ENCODE measurements around the gene LARP4B.
"Not testable (repeated sequence)": the region's sequence is repeated elsewhere in the genome, so short reads cannot be mapped to it uniquely, and the experiment has no call there.

The LARP4B gene

DNA sequence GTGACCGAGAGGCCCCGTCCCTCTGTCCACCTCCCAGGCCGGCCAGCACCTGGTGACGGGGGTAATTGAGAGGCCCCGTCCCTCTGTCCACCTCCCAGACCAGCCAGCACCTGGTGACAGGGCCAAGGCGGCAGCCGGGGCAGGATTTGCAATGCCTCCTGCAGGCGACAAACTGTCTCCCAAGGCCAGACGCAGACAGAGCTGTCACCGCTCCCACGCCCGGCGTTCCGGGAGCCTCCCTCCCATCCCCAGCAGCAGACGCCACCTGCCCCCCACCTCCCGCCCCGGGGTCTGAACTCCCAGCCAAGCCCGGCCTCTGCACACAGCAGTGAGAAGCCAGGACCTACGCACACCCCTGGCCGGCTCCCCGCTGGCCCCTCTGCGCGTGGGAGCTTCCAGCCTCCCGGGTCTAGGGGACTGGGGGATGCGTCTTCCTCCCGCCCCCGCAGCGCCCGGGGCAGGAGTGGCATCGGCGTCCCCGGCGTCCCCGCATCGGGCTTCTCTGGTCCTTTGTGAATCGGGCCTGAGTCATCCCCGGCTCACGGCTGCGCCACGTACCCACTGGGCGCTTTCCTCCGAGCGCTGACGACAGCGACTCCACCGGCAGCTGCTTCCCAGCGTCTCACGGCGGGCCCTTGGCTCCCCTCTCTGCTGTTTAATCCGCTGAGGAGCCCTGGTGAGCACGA, 147.0 kb downstream of the LARP4B start:
- DNase-seq: peak; percentile 64

DNA sequence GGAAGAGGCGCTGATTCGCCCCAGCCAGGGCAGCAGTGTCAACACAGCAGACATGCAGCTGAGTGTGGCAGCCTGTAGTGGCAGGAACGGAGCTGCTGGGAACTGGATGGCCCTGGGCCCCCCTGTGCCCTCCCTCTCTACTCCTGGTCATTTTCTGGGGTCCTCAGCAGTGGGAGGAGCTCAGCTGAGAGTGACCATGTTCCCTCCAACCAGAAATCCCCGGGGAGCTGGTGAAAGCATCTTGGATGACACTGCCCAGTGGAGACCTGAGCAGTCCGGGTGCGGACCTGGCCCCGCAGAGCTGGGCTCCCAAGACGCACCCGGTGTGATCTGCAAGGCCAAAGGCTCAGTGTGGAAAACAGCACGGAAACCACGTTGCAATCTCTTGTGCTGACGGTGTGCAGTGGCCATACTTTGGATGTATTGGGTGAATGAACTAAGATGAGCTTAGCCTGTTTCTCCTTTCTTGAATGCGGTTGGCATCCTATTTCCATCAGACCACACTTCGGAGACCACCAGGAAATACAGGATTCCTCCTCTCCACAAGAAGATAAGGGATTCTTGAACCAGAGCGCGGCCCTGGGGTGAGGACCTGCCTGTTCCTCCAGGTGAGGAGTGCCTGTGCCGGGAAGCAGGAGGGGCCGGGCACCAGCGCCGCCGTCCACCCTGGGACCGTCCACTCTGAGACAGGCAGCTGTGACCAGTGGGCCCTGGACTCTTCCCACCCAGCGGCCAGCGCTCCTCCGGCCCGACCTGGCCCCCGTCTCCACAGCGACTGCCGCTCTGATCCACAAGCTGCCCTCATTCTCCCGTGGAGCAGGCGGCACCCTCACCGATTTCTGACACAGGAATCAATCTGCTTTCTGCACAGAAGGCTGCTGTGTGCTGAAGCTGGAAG, 148.5 kb downstream of the LARP4B start:
- DNase-seq: no peak

DNA sequence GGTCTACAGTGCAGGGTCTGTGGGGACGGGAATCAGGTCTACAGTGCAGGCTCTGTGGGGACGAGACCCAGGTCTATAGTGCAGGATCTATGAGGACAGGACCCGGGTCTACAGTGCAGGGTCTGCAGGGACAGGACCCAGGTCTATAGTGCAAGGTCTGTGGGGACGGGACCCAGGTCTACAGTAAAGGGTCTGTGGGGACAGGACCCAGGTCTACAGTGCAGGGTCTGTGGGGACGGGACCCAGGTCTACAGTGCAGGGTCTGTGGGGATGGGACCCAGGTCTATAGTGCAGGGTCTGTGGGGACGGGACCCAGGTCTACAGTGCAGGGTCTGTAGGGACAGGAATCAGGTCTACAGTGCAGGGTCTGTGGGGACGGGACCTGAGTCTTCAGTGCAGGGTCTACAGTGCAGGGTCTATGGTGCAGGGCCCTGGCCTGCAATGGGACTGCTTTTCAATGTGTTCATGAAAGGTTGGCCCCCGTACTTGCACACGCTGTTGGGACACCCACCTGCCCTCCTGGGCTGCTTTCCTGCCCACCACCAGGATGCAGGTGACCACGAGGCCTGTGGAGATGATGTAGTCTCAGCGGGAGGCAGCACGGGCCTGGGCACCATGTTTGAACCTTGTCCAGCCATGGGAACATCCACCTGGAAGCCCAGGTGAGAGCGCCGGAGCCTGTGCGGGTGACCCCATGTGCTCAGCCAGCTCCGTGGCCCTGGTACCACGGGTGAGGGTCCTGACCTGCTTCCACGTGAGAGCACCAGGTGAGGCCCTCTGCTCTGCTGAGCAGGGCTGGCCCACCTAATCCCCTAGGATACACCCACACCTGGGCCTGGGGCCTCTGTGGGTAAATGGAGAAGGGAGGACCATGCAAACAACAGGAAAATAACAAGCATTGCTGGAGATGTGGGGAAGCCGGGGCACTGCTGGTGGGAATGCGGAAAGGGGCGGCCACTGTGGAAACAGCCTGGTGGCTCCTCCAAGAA, 150.7 kb downstream of the LARP4B start:
- DNase-seq: no peak

DNA sequence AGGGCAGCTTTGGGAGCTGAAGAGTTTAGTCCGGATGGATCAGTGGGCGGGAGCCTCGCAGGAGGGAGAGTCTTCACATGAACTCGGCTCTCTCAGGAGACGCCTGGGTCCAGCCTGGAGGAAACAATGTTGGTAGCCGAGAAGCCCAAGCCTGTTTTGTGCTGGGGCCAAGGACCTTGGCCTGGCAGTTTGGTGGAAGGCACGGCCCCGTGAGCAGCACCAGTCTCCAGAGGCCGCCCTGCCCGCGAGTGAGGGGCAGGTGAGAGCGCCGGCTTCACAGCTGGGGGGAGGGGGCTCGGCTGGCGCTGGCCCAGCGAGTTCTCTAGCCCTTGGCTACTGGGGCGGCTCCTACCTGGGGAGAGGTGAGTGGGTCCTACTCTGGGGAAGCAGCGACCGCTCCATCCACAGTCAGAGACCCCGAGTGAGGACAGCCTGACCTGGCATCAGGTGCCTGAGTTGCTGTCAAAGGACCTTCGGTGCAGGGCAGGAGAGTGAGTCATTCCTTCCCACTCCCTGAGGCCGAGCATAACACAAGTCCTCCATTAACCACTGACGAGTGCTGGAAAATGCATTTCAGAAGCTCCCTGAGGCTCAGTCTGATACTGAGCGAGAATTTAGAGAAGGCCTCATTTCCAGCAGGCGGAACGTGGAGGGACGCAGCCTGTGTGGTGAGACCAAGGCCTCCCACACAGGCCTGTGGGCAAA, 152.7 kb downstream of the LARP4B start:
- no peak for DNase-seq

DNA sequence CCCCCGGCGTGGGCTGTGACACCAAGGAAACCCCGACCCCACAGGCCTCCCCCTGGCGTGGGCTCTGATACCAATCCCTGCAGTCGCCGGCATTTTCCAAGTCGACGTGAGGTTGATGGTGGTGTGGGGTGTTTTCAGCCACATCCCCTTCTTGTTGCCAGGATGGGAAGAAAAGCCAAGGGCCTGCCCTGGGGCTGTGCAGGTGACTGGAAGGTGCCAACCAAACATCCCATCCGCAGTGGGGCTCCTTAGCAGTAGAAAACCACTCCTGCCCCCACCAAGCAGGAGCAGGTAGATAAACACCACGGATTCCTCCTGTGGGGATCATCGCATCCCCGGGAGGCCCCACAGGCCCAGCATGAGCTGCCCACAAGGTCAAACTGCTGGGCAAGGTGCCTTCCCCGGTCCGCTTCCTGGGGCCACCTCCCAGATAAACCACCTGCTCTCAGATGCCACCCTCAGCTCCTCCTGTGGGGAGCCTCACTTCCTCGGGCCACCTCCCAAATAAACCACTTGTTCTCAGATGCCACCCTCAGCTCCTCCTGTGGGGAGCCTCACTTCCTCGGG, 153.5 kb downstream of the LARP4B start:
- DNase-seq: no peak

DNA sequence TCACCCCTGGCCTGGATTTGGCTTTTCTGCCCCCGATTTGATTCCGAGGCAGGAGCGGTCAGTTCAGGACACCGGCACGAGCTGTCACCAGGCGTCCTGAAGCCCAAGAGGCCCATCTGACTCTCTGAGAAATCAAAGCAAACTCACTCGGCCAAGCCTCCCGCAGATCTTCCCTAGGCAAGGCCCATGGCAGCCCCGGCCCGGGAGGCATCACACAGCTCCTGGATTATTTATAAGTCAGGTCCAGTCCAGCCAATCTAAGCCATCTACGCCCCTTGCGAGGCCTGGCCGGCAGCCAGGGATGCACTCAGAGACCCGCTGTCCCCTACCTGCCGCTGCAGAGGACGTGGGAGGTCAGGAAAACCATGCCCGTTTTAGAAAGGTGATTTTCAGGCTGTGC, 154.7 kb downstream of the LARP4B start:
- DNase-seq: no peak

DNA sequence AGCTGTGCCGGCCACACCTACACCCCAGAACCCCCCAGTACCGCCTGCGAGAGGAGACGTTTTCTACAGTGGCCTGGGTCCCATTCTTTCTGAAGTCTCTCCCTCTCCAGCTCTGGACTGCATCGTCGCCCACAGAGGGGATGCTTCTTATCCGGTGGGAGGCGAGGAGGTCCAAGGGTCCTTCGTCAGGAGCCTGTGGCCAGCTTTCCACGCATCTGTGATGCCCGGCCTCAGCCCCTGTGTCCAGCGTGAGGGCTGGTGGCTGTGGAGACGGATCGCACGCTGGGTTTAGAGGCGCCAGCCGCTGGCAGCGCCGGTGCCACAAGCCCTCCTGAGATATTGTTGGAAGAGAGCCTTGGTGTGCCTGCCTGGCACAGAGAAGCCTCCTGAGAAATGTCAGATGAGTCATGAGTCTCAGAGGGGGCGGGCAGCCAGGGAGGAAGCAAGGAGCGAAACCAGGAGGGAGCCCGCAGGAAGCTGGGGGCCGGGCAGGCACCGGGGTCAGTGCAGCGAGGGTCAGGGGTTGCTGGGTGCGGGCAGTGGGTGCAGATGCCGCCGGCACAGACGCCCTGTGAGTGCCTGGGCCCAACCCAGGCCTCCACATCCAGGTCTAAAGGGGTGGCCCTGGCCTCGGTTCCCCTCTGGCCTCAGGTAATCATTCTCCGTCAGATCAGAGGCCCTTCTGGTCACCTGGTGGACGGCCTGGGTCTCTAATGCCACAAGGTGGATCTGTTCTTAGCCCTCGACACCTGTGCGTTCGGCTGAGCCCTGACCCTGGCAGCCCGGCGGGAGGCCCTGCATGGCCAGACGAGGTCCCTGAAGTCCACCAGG, 156.0 kb downstream of the LARP4B start:
- no peak for DNase-seq

DNA sequence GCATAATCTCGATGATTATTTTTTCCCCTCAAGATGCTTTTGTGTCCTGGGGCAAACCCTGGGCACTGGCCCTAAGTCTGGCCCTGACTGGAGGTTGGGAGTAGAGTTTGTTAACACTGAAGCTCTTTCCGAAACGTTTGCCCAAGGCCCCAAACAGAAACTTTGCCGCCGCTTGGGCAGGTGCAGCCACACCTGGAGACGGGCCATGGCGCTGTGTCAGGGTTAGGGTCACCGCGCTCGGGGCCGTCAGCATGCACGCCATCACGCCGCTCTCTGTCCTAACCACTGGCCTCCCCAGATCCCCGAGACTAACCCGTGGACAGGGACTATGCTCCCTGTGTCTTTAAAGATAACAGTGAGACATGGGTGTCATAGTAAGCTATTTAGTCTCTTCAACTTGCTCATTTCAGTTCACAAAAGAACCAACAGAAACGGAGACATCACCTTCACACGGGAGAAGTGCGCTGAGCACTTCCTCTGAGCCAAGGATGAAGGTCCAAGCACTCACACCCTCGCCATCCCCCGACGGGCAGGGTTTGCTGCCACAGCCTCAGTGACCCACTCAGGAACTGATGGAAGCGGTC, 156.8 kb downstream of the LARP4B start:
- DNase-seq: no peak

DNA sequence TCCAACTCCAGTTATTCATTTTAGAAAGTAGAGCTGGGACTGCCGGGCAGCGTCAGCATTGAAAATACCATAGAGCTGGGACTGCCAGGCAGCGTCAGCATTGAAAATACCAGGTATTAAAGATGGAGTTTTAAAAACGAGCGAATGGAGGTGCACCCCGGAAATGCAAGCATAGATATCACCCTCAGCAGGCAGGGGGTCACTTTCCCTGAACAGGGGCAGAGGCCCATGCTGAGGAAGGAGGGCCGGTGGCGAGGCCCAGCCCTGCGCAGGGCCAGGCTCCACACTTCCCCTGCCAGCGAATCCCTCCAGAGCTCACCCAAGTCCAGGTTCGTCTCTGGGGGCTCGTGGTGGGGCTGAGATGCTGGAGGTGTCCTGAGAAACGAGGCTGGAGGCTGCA, 157.3 kb downstream of the LARP4B start:
- no peak for DNase-seq

DNA sequence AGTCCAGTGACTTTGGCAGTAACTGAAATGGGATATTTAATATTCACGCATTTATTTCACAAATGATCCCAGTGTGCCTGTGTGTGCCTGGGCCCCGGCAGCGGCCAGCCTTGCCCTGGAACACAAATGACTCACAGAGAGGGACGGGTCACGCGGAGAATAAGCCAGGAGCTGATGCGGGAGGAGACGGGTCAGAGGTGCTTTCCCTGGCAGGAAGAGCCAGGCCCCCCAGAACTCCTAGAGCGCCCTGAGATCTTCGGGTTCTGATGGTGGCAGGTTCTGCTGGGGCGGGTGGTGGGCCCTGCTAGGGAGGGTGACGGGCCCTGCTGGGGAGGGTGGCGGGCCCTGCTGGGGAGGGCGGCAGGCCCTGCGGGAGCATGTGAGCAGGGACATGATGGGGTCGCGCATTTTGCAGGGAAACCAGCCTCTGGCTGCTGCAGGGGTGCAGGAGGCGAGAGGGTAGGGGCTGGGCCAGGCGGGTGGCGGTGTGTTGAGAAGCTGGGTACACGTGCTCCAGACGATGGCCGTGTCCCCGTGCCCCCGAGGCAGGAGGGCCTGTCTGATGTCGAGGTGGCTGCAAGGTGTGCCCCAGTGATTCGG, 157.8 kb downstream of the LARP4B start:
- no peak for DNase-seq

DNA sequence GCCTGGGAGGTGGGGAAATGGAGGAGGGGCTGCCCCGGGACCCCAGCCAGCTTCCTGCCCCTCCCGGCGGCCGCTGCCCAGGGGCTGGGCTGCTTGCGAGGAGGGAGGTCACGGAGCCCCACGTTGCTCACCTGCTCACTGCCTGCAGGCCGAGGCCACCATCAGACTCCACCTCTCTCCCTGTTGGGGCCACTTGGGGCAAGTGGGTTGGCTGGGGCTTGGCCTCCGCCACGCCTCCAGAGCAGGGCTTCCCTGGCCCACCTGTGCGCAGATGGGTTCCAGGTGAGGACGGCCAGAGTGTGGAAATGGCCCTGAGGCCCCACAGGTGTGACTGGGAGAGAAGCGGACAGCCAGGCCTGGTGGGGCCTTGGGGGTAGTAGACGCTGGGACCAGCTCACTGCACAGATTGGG, 159.3 kb downstream of the LARP4B start:
- DNase-seq: no peak

DNA sequence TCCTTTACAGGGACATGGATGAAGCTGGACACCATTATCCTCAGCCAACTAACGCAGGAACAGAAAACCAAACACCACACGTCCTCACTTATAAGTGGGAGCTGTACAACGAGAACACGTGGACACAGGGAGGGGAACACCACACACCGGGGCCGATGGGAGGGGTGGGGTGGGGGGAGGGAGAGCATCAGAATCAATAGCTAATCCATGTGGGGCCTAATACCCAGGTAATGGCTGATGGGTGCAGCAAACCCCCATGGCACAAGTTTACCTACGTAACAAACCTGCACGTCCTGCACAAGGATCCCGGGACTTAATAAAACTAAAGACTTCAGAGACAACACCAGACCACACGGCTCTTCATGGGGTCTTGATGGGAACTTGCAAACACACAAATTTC, 159.9 kb downstream of the LARP4B start:
- no peak for DNase-seq

DNA sequence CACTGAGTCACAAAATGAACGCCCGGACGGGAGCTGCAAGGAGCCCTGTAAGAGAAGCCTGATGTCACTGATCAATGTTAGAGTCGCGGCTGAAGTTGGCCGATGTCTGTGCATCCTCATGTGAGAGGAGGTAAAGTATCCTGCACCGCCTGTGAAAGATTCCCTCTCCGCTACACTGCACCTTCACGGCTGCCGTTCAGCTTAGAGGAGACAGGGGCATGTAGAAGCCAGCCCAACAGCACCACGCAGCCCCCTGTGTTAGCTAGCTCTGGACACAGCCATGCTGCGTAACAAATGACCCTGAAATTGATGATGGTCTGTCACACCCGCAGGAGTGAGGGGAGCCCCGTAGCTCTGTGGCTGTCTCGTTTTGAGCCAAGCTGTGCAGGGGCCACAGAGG, 160.5 kb downstream of the LARP4B start:
- DNase-seq: no peak

DNA sequence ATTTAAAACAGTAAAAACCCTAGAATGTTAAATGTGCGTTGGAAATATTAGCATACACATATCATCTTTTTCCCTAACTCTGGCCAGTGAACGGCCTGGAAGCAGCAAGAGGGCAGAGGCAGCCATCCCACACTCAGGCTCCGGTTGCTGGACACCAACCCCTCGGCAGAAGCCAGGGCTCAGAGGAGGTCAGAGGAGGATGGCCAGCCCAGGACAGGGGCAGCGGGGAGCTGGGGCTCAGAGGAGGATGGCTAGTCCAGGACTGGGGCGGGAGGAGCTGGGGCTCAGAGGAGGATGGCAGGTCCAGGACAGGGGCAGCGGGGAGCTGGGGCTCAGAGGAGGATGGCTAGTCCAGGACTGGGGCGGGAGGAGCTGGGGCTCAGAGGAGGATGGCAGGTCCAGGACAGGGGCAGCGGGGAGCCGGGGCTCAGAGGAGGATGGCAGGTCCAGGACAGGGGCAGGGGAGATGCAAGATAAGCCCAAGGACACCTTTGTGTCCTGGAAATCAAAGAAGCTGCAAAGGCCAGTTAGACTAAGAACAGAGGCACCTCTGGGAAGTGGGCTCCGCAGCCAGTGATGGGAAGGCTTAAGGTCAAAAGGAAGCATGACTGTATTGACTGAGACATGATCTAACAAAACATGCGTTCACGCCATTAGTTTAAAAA, 161.3 kb downstream of the LARP4B start:
- DNase-seq: not testable (repeated sequence)

DNA sequence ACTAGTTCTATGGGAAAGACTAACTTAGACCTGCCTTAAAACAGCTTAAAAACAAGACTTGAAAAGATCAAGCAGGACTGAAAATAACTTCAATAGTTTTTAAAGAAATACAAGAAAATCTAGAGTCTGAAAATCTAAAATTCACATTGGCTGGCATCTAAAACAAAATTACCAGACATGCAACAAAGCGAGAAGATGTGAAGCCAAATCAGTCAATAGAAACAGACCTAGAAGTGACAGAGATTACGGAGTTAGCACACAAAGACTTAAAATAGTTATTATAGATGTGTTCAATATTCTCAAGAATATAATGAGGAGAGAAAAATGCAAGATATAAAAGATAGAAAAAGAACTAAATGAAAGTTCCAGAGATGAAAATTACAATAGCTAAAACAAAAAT, 163.7 kb downstream of the LARP4B start:
- DNase-seq: no peak

DNA sequence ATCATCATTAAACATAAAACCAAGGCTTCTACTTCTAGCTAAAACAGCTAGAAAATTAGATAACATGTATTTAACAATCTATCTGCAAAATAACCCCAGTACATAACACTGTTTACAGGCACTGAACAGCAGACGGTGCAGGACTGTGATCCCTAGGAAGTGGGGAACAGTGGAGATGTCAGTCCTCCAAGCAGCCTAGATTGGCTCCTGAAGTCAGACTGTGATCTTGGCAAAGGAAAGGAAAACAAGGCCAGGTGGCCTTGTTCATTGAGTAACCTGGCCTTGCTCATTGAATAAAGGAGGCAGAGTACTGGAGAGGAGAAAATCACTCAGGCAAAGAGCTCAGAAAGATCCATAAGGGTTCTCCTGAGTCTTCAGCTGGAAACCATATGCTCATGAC, 164.3 kb downstream of the LARP4B start:
- DNase-seq: no peak

DNA sequence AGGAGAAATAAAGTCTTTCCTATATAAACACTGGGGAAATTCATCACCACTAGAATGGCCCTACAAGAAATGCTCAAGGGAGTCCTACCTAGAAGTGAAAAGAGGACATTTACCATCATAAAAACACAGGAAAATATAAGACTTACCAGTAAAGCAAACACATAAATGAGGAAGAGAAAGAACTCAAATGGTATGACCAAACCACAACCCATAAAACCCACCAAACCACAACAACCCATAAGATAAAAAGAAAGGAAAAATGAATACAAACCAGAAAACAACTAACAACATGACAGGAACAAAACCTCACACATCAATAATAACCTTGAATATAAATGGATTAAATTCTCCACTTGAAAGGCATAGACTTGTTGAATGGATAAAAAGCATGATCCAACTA, 170.1 kb downstream of the LARP4B start:
- DNase-seq: no peak

DNA sequence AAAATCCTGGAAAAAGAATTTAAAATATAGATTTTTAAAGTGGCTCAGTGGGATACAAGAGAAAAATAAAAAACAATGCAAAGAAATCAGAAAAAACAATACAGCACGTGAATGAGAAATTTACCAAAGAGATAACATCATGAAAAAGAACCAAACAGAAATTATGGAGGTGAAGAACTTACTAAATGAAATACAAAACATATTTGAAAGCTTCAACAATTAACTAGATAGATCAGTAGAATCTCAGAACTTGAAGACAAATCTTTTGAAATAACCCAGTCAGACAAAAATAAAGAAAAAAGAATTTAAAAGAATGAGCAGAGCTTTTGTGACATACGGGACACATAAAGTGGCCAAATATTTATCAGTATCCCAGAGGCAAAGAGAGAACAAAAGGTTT, 170.9 kb downstream of the LARP4B start:
- no peak for DNase-seq

DNA sequence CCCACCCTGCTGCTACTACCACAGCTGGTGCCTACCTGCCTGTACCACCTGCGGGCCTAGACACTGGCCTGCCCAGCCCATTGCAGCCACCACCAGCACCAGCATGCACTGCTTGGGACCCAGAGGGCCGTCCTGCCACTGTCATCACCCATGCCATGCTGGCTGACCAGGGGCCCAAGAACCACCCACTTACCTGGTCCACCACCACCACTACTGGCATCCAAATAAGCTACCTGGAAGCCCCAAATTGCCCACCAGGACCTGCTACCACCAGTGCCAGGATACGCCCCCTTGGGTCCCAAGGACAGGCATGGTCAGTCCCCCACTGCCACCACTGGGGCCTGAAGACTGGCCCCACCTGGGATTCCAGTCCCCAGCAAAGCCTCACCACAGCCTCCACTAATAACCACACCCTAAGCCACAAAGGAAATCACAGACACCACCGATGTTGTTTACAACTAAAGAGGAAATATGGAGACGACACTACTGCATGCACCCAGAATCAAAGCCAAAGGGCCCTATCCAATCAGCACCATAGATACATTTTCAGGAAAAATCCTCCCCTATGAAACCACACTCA, 171.5 kb downstream of the LARP4B start:
- DNase-seq: no peak
